ENCODE data around the gene PLET1.
A peak's percentile ranks its signal among the peaks of the same experiment; 100 is the strongest.

The PLET1 gene

GRCh38 chr11:112219476-112220232 is 41.0 kb downstream of the PLET1 start:
- CTCF ChIA-PET, result interaction anchor here (0.6 to 19.0 kb wide), 21 partner anchors 9 to 1068 kb away, joined by 3 to 308 read pairs (median 4); no protein-coding TSS in a partner anchor
- POLR2A ChIA-PET, result no interaction called here
- TF ChIP-seq ZBTB20 (tag by site-specific recombination; IDR thresholded peaks at IDR 0.05), result no peak
- no peak for TF ChIP-seq ZBTB44 (tag by site-specific recombination; IDR thresholded peaks at IDR 0.05)
- TF ChIP-seq PRDM1 (tag by site-specific recombination; IDR thresholded peaks at IDR 0.05), result no peak
- TF ChIP-seq ZBTB7A (tag by site-specific recombination; IDR thresholded peaks at IDR 0.05; ENCODE audit: low read depth), result no peak
- no peak for TF ChIP-seq ZNF510 (tag by site-specific recombination; IDR thresholded peaks at IDR 0.05; ENCODE audit: insufficient replicate concordance)
- no peak for TF ChIP-seq ZNF747 (tag by site-specific recombination; IDR thresholded peaks at IDR 0.05)
- no peak for TF ChIP-seq ZNF18 (tag by site-specific recombination; IDR thresholded peaks at IDR 0.05)
- TF ChIP-seq ZNF654 (tag by site-specific recombination; IDR thresholded peaks at IDR 0.05; ENCODE audit: low read depth), result peak; percentile 90
- TF ChIP-seq ZNF24 (tag by site-specific recombination; IDR thresholded peaks at IDR 0.05), result no peak
- no peak for TF ChIP-seq ZNF366 (tag by site-specific recombination; conservative IDR thresholded peaks at IDR 0.05)
- no peak for TF ChIP-seq ZNF792 (tag by site-specific recombination; IDR thresholded peaks at IDR 0.05)
- peak; percentile 68 for TF ChIP-seq CTCF (tag by site-specific recombination; IDR thresholded peaks at IDR 0.05)
- no peak for TF ChIP-seq ZNF514 (tag by site-specific recombination; IDR thresholded peaks at IDR 0.05)
- TF ChIP-seq ZNF311 (tag by site-specific recombination; IDR thresholded peaks at IDR 0.05; ENCODE audit: borderline replicate concordance), result no peak
- no peak for TF ChIP-seq ZFP3 (tag by site-specific recombination; IDR thresholded peaks at IDR 0.05; ENCODE audit: low read depth)
- TF ChIP-seq ZNF777 (tag by site-specific recombination; IDR thresholded peaks at IDR 0.05; ENCODE audit: borderline replicate concordance), result no peak
- no peak for TF ChIP-seq ZNF248 (tag by site-specific recombination; IDR thresholded peaks at IDR 0.05)
- TF ChIP-seq ZNF692 (tag by site-specific recombination; IDR thresholded peaks at IDR 0.05), result no peak
- no peak for TF ChIP-seq ZNF221 (tag by site-specific recombination; IDR thresholded peaks at IDR 0.05; ENCODE audit: borderline replicate concordance)
- TF ChIP-seq ZNF362 (tag by site-specific recombination; IDR thresholded peaks at IDR 0.05), result no peak
- TF ChIP-seq ZBTB49 (tag by site-specific recombination; IDR thresholded peaks at IDR 0.05; ENCODE audit: low read depth), result no peak
- TF ChIP-seq ZNF335 (tag by site-specific recombination; conservative IDR thresholded peaks at IDR 0.05), result peak; percentile 51
- TF ChIP-seq ZNF2 (tag by site-specific recombination; IDR thresholded peaks at IDR 0.05), result 0 out of 2 replicates have a peak, but pooled peaks have one; percentile 24

More at GRCh38 chr11:112219476-112220232, 41.0 kb downstream of the PLET1 start:
- no peak overlapping the region for H3K27ac ChIP-seq (ENCODE audit: extremely low read depth, low read depth, low read length)
- no peaks in the 10 kb centered on the region for H3K9me3 ChIP-seq (ENCODE audit: control insufficient read depth, insufficient read depth, low read depth, low read length)
- H3K4me1 ChIP-seq (ENCODE audit: control insufficient read depth, insufficient read depth, low read length), result no peaks in the 10 kb centered on the region
- H3K4me3 ChIP-seq (ENCODE audit: low read depth, low read length), result no peak overlapping the region
- no peaks in the 10 kb centered on the region for H3K36me3 ChIP-seq (ENCODE audit: control insufficient read depth in 2 of 2, insufficient read depth in 1 of 2, low read length in 2 of 2)

Measured in HEK293 (cell line).